SW 1271 (cell line): Measurements from ENCODE around the gene CD24.
"Not testable (repeated sequence)": the region's sequence is repeated elsewhere in the genome, so short reads cannot be mapped to it uniquely, and the experiment has no call there.

ENCODE experiments used
- DNase-seq, 2 experiments: peaks; one replicate each; lab custom pipeline; 2025; lab: John Stamatoyannopoulos, UW

CD24 gene

GRCh38 chr6:106974336-106974998 is at the start of gene CD24:
CD24 (minus strand) TSS chr6:106974729; CDS start chr6:106974646, 83 bp downstream.
- no peak for DNase-seq

DNA sequence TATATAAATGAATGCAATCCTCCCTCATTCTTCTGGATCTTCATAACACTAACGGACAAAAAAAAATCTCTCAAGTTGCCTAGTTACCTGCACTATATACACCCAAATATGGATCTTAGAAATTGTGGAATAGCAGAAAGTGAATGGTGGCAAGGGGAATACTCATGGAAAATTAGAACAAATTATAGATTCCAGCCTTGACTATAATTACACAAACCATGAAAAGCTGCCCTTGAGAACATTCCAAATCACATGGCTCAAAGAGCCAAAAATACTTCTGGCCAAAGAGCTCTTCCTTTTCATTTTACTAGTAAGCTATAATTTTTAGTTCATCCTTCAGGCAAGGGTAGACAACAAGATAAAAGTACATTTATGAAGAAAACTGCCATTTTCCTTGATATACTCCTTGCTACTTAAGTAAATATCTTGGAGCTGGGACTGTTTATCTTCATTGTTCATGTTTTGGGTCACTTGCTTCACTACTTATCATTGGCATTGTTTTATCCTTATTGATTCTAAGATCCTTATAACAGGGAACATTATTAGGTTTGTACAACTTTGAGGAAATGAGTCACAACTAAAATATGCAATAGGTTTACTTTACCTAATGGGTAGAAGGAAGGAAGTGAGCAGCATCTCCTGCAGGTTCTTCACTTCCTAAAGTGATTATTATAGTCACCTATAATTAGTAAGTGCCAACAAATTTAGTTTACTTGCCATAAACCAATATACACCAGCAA is 47.1 kb upstream of the CD24 start:
- no peak for DNase-seq

DNA sequence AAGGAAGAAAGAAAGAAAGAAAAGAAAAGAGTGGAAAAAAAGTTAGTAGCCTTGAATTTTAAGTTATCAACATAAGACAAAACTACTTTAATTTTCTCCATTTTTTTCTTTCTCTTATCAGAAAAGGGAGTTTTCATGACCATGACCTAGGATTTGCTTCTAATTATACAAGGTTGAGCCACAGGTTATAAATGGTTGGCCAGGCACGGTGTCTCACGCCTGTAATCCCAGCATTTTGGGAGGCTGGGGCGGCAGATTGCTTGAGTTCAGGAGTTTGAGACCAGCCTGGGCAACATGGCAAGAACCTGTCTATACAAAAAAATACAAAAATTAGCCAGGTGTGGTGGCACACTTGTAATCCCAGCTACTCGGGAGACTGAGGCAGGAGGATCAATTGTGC is 45.7 kb upstream of the CD24 start:
- DNase-seq: no peak

DNA sequence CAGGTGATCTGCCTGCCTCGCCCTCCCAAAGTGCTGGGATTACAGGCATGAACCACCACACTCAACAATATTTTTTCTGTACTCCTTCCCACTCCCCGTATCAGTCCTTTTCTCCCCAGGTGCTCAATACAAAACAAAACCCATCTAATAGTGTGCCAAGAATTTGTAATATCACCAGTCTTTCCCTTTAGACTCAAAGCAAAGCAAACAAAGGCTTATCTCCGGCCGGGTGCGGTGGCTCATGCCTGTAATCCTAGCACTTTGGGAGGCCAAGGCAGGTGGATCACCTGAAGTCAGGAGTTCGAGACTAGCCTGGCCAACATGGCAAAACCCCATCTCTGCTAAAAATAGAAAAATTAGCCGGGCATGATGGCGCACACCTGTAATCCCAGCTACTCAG is 45.1 kb upstream of the CD24 start:
- not testable (repeated sequence) for DNase-seq

DNA sequence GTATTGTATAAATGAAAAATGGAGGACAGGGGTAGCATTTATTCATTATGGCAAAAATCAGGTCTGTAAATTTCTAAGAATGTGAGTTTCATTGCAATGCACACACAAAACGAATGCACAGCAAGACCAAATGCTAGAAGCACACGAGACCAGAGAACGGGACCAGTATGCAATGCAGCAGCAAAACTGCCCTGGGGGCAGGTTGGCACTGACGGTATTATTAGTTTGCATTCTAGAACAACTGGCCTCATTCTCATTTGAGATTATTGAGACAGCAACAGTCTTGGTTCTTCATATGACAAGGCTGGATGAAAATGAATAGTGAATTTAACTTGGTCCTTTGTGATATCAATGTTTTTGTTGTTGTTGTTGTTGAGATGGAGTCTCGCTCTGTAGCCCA is 44.5 kb upstream of the CD24 start:
- no peak for DNase-seq

DNA sequence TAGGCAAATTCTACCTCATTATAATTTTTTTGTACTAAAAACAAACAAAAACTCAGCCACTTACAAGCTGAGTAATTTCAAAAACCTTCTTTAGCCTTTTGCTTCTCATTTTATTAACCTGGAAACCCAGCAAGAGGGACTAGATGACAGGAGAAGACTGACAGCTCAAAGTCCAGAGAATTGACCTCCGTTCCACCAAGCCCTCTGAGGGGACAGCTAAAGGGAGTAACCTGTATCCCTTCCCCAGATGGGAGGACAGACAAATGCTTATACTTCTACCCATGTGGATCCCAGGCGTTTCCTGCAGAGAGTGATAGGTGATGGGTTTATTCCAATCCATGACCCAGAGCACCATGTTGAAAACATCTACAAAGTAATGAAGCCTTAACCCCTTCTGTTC is 35.0 kb upstream of the CD24 start:
- no peak for DNase-seq

DNA sequence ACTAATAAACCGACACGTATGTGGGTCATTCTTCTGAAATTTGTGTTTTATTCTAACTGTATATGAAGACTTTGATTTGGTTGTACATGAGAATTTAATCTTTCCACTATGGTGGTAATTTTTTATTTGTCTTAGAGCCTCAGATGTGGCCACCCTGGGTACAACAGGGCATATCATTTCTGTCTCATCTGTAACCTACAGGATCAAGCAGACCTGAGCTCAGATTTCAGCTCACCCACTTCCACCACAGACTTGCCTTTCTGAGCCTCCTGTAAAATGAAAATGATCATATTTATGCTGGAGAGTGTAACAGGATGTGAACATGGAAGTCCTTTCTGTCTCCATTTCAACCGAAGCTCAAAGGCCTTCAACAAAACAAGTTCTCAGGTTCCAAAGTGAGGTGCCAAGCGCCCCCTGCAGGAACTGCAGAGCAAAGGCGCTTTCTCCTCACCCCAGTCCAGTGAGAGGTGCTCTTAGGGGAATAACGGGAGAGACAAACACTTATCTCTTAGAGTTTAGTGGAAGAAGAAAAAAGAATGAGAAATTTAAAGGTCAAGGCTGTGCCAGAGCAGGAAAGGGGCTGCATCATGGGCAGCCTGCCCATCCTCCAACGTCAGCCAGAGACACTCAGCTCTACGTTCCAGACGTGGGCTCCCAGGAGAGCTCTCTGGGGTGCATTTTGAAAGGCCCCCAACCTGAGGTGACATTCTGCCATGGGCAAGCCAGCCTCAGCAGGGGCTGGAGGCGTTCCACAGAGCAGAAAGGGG is 23.0 kb upstream of the CD24 start:
- DNase-seq: peak in 1 of 2 experiments; percentile 44

DNA sequence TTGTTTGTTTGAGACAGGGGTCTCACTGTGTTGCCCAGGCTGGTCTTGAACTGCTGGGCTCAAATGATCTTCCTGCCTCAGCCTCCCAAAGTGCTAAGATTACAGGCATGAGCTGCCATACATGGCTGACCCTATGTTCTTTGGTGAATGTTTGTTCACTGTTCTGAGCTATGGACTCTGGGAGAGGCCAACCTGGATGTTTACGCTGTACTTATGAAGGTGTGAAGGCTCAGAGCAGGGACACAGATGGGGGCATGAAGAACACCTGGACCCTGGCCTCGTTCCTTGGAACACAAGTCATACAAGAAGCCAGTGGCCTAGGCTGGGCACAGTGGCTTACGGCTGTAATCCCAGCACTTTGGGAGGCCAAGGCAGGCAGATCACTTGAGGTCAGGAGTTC is 21.1 kb upstream of the CD24 start:
- no peak for DNase-seq

DNA sequence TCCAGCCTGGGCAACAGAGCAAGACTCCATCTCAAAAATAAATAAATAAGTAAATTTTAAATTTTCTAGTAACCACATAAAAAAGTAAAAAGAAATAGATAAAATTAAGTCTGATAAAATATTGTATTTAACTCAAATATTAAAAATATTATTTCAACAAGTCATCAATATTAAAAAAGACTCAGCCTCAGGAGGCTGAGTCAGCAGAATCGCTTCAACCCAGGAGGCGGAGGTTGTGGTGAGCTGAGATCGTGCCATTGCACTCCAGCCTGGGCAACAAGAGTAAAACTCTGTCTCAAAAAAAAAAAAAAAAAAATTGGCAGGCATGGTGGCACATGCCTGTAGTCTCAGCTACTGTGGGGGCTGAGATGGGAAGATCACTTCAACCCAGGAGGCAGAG is 15.2 kb upstream of the CD24 start:
- not testable (repeated sequence) for DNase-seq

DNA sequence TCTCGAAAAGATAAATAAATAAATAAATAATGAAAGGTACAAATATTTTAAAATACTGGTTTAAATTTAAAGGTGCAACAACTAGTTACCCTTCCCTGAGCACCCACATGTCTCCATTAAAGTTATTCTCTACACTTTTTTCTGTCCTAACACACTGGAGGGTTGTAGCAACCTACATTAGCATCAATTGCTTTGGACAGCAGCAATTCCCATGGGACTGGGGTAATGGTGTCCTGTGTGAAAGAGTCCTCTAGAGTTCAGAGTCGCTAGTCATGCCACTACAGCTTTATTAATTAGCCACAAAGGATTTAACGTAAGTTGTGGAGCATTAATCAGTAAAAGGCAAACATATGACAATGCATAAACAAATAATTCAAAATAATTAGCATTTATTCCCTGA is 14.1 kb upstream of the CD24 start:
- DNase-seq: no peak

DNA sequence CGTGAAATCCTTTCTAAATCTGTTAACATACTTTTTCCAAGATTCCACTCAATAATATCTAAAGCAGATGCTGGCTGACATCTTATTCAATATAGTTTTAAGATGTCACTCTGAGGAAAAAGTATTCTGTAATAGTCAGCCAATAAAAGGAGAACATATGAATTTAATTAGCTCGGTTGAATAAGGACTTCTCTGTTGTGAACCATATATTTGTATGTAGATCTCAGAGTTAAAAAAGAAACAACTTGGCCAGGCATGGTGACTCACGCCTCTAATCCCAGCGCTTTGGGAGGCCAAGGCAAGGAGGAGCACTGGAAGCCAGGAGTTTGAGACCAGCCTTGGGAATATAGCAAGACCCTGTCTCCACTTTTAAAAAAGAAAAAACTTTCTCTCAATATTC is 7.4 kb upstream of the CD24 start:
- no peak for DNase-seq

DNA sequence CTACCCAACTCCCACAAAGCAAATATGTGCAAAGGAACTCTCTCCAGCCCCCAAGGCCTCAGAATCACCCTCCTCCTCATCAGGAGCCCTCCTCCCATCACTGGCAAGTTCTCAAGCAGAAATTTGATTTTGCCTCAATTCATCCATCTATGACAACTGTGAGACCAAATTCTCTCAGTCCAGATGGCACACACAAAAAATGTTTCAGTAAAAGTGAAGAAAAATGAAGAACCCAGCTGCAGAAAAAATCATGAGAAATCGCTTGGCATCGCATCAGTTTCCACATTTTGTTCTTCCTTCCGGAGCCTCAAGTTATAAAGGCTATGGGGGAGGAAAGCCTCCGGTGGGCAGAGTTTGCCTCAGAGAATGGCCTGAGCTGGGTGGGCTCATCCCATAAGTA is 6.4 kb upstream of the CD24 start:
- no peak for DNase-seq

DNA sequence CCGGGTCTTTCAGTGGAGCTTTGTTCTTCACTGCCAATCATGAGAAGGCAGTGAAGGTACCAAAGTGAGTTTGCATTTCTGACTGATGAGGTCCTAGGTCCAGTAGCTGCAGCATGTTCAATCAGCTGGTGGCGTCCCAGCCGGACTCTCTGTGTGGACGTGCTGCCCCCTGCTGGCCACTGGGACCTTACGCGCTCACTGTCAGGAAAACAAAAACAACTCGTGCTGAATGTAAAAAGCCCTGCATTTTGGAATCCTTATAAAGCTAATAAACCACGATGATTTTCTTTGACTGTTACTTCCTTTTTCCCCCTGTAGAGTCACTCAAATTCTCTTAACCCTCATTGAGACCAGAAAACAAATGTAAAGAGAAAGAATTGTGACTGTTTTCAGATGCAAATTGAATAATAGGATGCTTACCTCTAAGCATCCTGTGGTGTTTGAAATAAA is 4.9 kb upstream of the CD24 start:
- DNase-seq: peak in 1 of 2 experiments; percentile 72

- DNase-seq: no peak
Observed at GRCh38 chr6:106977246-106977645, 2.7 kb upstream of the CD24 start.

- DNase-seq: no peak
Observed at GRCh38 chr6:106976270-106976669, 1.7 kb upstream of the CD24 start.

DNA sequence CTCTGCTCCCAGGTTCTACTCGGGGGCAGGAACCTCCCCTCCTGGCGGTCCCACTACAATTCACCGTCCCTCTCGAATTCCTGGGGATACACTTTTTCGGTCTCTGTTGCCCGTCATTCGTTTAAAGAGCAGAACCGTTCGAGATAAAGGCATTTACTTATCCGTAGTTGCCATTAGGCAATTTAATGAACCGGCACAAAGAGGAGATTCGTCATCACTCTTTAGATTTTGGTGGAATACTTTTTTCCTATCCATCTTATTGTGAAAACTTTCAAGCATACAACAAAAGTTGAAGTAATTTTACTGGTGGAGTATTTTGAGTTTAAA is 1.2 kb upstream of the CD24 start:
- DNase-seq: no peak

- DNase-seq: no peak
Observed at GRCh38 chr6:106974999-106975737, 639 bp upstream of the CD24 start.

- no peak for DNase-seq
Observed at GRCh38 chr6:106973836-106974335, 643 bp downstream of the CD24 start.

GRCh38 chr6:106973018-106973835 is 1.3 kb downstream of the CD24 start:
- no peak for DNase-seq

DNA sequence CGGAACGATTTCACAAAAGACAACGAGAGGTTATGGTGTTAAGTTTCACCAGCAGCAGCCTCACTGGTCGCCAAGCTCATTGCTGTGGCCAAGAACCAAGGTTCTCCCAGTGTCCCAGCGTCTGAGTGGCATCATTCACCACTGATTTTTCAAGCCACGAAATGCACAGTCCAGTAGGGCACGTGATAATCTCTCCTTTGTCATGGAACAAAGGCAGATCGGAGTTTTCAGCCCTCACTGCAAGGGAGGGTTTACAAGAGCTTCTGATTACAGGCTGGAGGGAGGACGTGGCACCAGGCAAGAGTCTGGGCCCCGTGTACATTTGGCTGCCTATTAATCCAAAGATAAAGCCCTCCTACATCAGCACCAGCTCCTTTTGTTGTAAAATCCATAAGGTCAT is 2.0 kb downstream of the CD24 start:
- DNase-seq: no peak

GRCh38 chr6:106970769-106971168 is 3.8 kb downstream of the CD24 start:
- not testable (repeated sequence) for DNase-seq
